Transverse colon (tissue), 3 donors: ENCODE data around the gene PRODH2.

Source experiments
- CTCF ChIP-seq, 5 experiments: fragments of 200-600 bp in 3 of 5; fragments of 450-650 bp in 2 of 5; sonication (generic) in 3 of 5; IDR thresholded peaks; 1 replicate in 2 of 5; 2 replicates in 3 of 5; pipeline ENCODE4 v1.5.1; 2016 to 2017; ENCODE audit warnings: antibody characterized with exemption in 5 of 5, inconsistent platforms in 3 of 5, mild to moderate bottlenecking in 2 of 5, moderate library complexity in 1 of 5
- EP300 ChIP-seq: sonication (generic); formaldehyde crosslinking; IDR thresholded peaks from one replicate; pipeline ENCODE4 v1.6.1; 2017; ENCODE audit warnings: antibody characterized with exemption, low read depth

GRCh38 chr19:35773020-35773806 lies 39.4 kb downstream of the PRODH2 start:
- no peak for TF ChIP-seq CTCF (IDR thresholded peaks at IDR 0.05)
- TF ChIP-seq EP300: no peak
